GM12878 (cell line): ENCODE data around the gene ATP6V1G1. TPM values are rescaled to one million over a fixed set of nuclear protein-coding genes. Genes with fewer than 3 reads are reported as not detected.
"Not testable (repeated sequence)": the region's sequence is repeated elsewhere in the genome, so short reads cannot be mapped to it uniquely, and the experiment has no call there.

Source experiments
- ATAC-seq: fragments of 200-7000 bp; cut with Tn5 transposase; 3 replicates; pipeline ENCODE4 v1.9.1; 2020; ENCODE audit warnings: mild to moderate bottlenecking, moderate library complexity
- BruUV-seq: library from RNA; stranded (reverse); fragments of 400-500 nt; replicated peaks from 2 replicates; lab custom pipeline; 2021; lab: Mats Ljungman, UMichigan
- CTCF ChIA-PET: fragments of 300-600 bp; sonication (Branson Sonifier 250); formaldehyde crosslinking; extraction: SDS; loops from one replicate; lab custom pipeline; 2021; ENCODE audit warnings: inconsistent platforms; lab: Yijun Ruan, JAX
- POLR2A ChIA-PET: fragments of 350-600 bp; formaldehyde crosslinking; extraction: SDS; loops from one replicate; lab custom pipeline; 2021; ENCODE audit warnings: inconsistent platforms; lab: Charles Lee
- RAD21 ChIA-PET: fragments of 300-600 bp; sonication (Branson Sonifier 250); formaldehyde crosslinking; loops from one replicate; lab custom pipeline; 2023; ENCODE audit warnings: antibody characterized with exemption; ENCODE audit not compliant: unreplicated experiment; lab: Charles Lee
- SMC1A ChIA-PET: fragments of 300-600 bp; sonication (Branson Sonifier 250); formaldehyde crosslinking; loops from one replicate; lab custom pipeline; 2023; ENCODE audit not compliant: unreplicated experiment, uncharacterized antibody; lab: Charles Lee
- DNase-seq: peaks from one replicate; pipeline ENCODE4 v3.0.0-alpha.2; 2011; ENCODE audit warnings: low read depth, low spot score
- FAIRE-seq: peaks from 3 replicates; lab custom pipeline; 2011; peaks lifted over from hg19 to GRCh38; lab: Jason Lieb, UNC
- H2AFZ ChIP-seq: 2 replicates; pipeline ENCODE4 v1.6.0; 2011; ENCODE audit warnings: low read depth, low read length, control low read depth; ENCODE audit not compliant: control insufficient read depth
- H3K27ac ChIP-seq: 2 replicates; pipeline ENCODE4 v1.5.1; 2011; ENCODE audit warnings: control low read depth; ENCODE audit not compliant: control insufficient read depth, insufficient read depth
- H3K27me3 ChIP-seq, 2 experiments: replicated peaks in 1 of 2; 2 replicates each; pipeline versions ENCODE4 v1.6.0 to v1.6.1; 2011; ENCODE audit warnings: low read length in 1 of 2; ENCODE audit not compliant: control insufficient read depth in 2 of 2, insufficient read depth in 2 of 2
- H3K36me3 ChIP-seq, 2 experiments: 2 replicates each; pipeline ENCODE4 v1.5.1; 2011; ENCODE audit warnings: low read length in 1 of 2; ENCODE audit not compliant: control insufficient read depth in 2 of 2, insufficient read depth in 2 of 2
- H3K4me1 ChIP-seq: 2 replicates; pipeline ENCODE4 v1.6.1; 2011; ENCODE audit warnings: mild to moderate bottlenecking, low read length, moderate library complexity, mixed read lengths; ENCODE audit not compliant: control insufficient read depth, insufficient read depth
- H3K4me2 ChIP-seq: 2 replicates; pipeline ENCODE4 v1.6.0; 2011; ENCODE audit warnings: control low read depth; ENCODE audit not compliant: control insufficient read depth, insufficient read depth
- H3K4me3 ChIP-seq: fragments of 200-600 bp; sonication (generic); 2 replicates; pipeline ENCODE4 v1.5.1; 2016
- H3K79me2 ChIP-seq: 2 replicates; pipeline ENCODE4 v1.6.0; 2011; ENCODE audit warnings: low read length; ENCODE audit not compliant: control insufficient read depth, insufficient read depth
- H3K9ac ChIP-seq: 2 replicates; pipeline ENCODE4 v1.8.0; 2011; ENCODE audit warnings: low read length, control low read depth, mixed read lengths; ENCODE audit not compliant: control insufficient read depth, insufficient read depth
- H3K9me3 ChIP-seq: replicated peaks from 3 replicates; pipeline ENCODE4 v1.5.1; 2011; ENCODE audit warnings: mild to moderate bottlenecking, low read length; ENCODE audit not compliant: control insufficient read depth, insufficient read depth
- H4K20me1 ChIP-seq: 2 replicates; pipeline ENCODE4 v1.6.0; 2011; ENCODE audit not compliant: control insufficient read depth, insufficient read depth
- HDAC6 ChIP-seq: fragments of 200-600 bp; sonication (generic); IDR thresholded peaks from one replicate; pipeline ENCODE4 v1.8.0; 2017; ENCODE audit warnings: antibody characterized with exemption; ENCODE audit not compliant: unreplicated experiment
- KDM1A ChIP-seq: fragments of 200-600 bp; sonication (generic); IDR thresholded peaks from 2 replicates; pipeline ENCODE4 v1.6.1; 2016; ENCODE audit warnings: borderline replicate concordance
- PAX8 ChIP-seq: fragments of 450-650 bp; IDR thresholded peaks from 2 replicates; pipeline ENCODE4 v1.6.1; 2017; ENCODE audit warnings: mild to moderate bottlenecking, moderate library complexity
- POLR2A ChIP-seq: IDR thresholded peaks from 2 replicates; pipeline ENCODE4 v1.6.1; 2011; ENCODE audit warnings: low read depth, mild to moderate bottlenecking, low read length
- WGBS: methylation state at CpG from one replicate; pipeline ENCODE4 v1.1.6; 2016; ENCODE audit warnings: low lambda C conversion rate; ENCODE audit not compliant: insufficient replicate concordance, insufficient coverage; ENCODE audit errors: missing lambda C conversion rate; 5-methylcytosine and 5-hydroxymethylcytosine counted together
- in situ Hi-C: fragments of 300-500 bp; cut with MboI; formaldehyde crosslinking; loops from 9 replicates; pipeline ENCODE4 v1.14.3; 2018; ENCODE audit warnings: mixed read lengths
- intact Hi-C: fragments of 100-400 bp; cut with micrococcal nuclease; formaldehyde crosslinking; loops from one replicate; pipeline ENCODE4 v1.14.2; 2022; ENCODE audit not compliant: unreplicated experiment
- polyA plus RNA-seq, 11 experiments: library from polyadenylated mRNA; depleted of rRNA in 4 of 11; unstranded in 6 of 11; stranded (reverse) in 5 of 11; fragments of >200 nt; fragmentation: Nextera tagmentation in 4 of 11; fragmentation: Illumina TruSeq in 1 of 11; extraction: Ambion mirVana in 4 of 11; extraction: Trizol in 1 of 11; gene quantifications; 1 replicate in 1 of 11; 2 replicates in 10 of 11; pipeline versions ENCODE4 v1.2.1 to v1.2.3, GENCODE V29; 2011 to 2016; ENCODE audit warnings: inconsistent platforms in 2 of 11, missing spikeins in 2 of 11, low read depth in 1 of 11
- total RNA-seq, 4 experiments: library from RNA; depleted of rRNA in 3 of 4; stranded (reverse); fragments of >200 nt in 3 of 4; fragmentation: Illumina TruSeq in 1 of 4; extraction: Trizol in 1 of 4; gene quantifications; 2 replicates each; pipeline versions ENCODE4 v1.2.1 to v1.2.3, GENCODE V29; 2013 to 2021

ATP6V1G1 gene
- total and polyA plus RNA-seq, 10 of the 15 experiments (the other 5 are each of a cell fraction or from before 2014, with no cell fraction given): 34.2 to 204 (median 82.5) TPM

DNA sequence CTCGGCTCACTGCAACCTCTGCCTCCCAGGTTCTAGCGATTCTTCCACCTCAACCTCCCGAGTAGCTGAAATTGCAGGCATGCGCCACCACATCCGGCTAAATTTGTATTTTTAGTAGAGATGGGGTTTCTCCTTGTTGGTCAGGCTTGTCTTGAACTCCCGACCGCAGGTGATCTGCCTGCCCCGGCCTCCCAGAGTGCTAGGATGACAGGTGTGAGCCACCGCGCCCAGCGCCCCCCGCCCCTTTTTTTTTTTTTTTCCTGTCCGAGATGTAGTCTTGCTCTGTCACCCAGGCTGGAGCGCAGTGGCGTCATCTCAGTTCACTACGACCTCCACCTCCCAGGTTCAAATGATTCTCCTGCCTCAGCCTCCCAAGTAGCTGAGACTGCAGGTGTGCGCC is 6.6 kb downstream of the ATP6V1G1 start:
- ChIA-PET RAD21 (interaction anchor here (1.2 to 4.8 kb wide), 2 partner anchors 11 to 57 kb away, joined by 5 to 83 read pairs; no protein-coding TSS in a partner anchor), CTCF (interaction anchor here (0.6 to 0.9 kb wide), 2 partner anchors 19 to 36 kb away, joined by 3 to 4 read pairs; no protein-coding TSS in a partner anchor), SMC1A (interaction anchor here (1.5 to 7.8 kb wide), 4 partner anchors 12 to 59 kb away, joined by 5 to 189 read pairs (median 62); no protein-coding TSS in a partner anchor), POLR2A (interaction anchor here (0.6 to 1.0 kb wide), 3 partner anchors 103 to 299 kb away, joined by 3 to 4 read pairs (median 3); no protein-coding TSS in a partner anchor)
- H3K9ac ChIP-seq: no peak overlapping the region
- intact Hi-C loops (loop anchor here (5.0 kb wide), 1 partner anchor 187 kb away; no protein-coding TSS in a partner anchor), in situ Hi-C loops (loop anchor here (5.0 kb wide), 1 partner anchor 58 kb away; no protein-coding TSS in a partner anchor)
- H3K79me2 ChIP-seq: peaks cover 47% of the 10 kb centered on the region
- BruUV-seq: no TSS peak
- no peak overlapping the region for H3K27ac ChIP-seq
- no peak overlapping the region for H2AFZ ChIP-seq
- H3K4me3 ChIP-seq: no peak overlapping the region
- H3K27me3 ChIP-seq: no peaks in the 10 kb centered on the region
- H3K4me1 ChIP-seq: no peaks in the 10 kb centered on the region
- ATAC-seq (no peak), FAIRE-seq (no peak), DNase-seq (no peak)
- no peak overlapping the region for H3K4me2 ChIP-seq
- H3K36me3 ChIP-seq: peaks cover 9 to 39% of the 10 kb centered on the region in 2 experiments; a peak in 3 of 4 replicates
- no peaks in the 10 kb centered on the region; the same call in 2 of the 3 replicates for H3K9me3 ChIP-seq
- TF ChIP-seq HDAC6 (no peak), PAX8 (no peak), KDM1A (no peak), POLR2A (no peak)
- H4K20me1 ChIP-seq: no peaks in the 10 kb centered on the region; the same call in 1 of the 2 replicates
- WGBS: 98% methylated on average over 10 of the region's 17 CpGs

DNA sequence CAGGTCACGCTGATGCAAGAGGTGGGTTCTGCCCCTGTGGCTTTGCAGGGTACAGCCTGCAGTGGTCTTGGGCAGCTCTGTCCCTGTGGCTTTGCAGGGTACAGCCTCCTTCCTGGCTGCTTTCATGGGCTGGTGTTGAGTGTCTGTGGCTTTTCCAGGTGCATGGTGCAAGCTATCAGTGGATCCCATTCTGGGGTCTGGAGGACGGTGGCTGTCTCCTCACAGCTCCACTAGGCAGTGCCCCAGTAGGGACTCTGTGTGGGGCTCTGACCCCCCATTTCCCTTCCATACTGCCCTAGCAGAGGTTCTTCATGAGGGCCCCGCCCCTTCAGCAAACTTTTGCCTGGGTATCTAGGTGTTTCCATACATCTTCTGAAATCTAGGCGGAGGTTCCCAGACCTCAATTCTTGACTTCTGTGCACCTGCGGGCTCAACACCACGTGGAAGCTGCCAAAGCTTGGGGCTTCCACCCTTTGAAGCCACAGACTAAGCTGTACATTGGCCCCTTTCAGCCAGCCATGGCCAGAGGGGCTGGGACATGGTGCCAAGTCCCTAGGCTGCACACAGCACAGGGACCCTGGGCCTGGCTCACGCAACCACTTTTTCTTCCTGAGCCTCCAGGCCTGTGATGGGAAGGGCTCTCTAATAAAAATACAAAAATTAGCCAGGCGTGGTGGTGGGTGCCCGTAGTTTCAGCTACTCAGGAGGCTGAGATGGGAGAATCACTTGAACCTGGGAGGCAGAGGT is 13.1 kb downstream of the ATP6V1G1 start:
- intact Hi-C loops, H3K27ac ChIP-seq, H3K9ac ChIP-seq, H3K27me3 ChIP-seq, H4K20me1 ChIP-seq, H2AFZ ChIP-seq, in situ Hi-C loops, DNase-seq, ATAC-seq, BruUV-seq, H3K4me2 ChIP-seq, H3K79me2 ChIP-seq, H3K4me3 ChIP-seq, FAIRE-seq: not testable (repeated sequence)
- peaks cover 5 to 29% of the 10 kb centered on the region in 2 experiments for H3K36me3 ChIP-seq
- SMC1A ChIA-PET: interaction anchor here (1.2 to 10.3 kb wide), 4 partner anchors 9 to 52 kb away, joined by 3 to 99 read pairs (median 8); partner anchors contain the start of gene TMEM268
- RAD21 ChIA-PET: interaction anchor here (1.6 to 9.0 kb wide), 3 partner anchors 9 to 195 kb away, joined by 3 to 83 read pairs (median 3); no protein-coding TSS in a partner anchor
- peaks cover 25% of the 10 kb centered on the region for H3K4me1 ChIP-seq
- H3K9me3 ChIP-seq: peaks cover 11% of the 10 kb centered on the region; the same call in 2 of the 3 replicates
- POLR2A ChIA-PET: interaction anchor here (1.2 kb wide), 1 partner anchor 11 kb away, joined by 3 read pairs; no protein-coding TSS in a partner anchor
- WGBS: 95% methylated on average over 9 of the region's 9 CpGs
- CTCF ChIA-PET: interaction anchor here (0.9 to 9.8 kb wide), 4 partner anchors 8 to 195 kb away, joined by 3 to 88 read pairs (median 10); no protein-coding TSS in a partner anchor

DNA sequence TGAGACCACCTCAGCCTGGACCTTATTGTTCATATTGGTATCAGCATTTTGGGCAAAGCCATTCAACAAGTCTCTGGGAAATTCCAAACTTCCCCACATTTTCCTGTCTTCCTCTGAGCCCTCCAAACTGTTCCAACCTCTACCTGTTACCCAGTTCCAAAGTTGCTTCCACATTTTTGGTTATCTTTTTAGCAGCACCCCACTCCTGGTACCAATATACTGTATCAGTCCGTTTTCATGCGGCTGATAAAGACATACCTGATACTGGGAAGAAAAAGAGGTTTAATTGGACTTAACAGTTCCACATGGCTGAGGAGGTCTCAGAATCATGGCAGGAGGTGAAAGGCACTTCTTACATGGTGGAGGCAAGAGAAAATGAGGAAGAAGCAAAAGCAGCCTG is 14.2 kb downstream of the ATP6V1G1 start:
- in situ Hi-C loops, H3K79me2 ChIP-seq, H2AFZ ChIP-seq, H3K4me3 ChIP-seq, H3K27ac ChIP-seq, intact Hi-C loops, BruUV-seq, H3K9ac ChIP-seq, ATAC-seq, FAIRE-seq, H3K4me2 ChIP-seq, H4K20me1 ChIP-seq, DNase-seq, H3K27me3 ChIP-seq: not testable (repeated sequence)
- ChIA-PET SMC1A (interaction anchor here (2.0 to 10.3 kb wide), 2 partner anchors 8 to 11 kb away, joined by 7 to 99 read pairs; partner anchors contain the start of gene TMEM268), RAD21 (interaction anchor here (1.7 to 9.0 kb wide), 3 partner anchors 10 to 196 kb away, joined by 3 to 83 read pairs (median 49); no protein-coding TSS in a partner anchor), POLR2A (interaction anchor here (1.4 to 3.5 kb wide), 2 partner anchors 12 to 14 kb away, joined by 3 to 15 read pairs; partner anchors contain the start of gene ATP6V1G1), CTCF (interaction anchor here (0.9 to 9.8 kb wide), 2 partner anchors 10 to 51 kb away, joined by 3 to 88 read pairs; no protein-coding TSS in a partner anchor)
- WGBS: 97% methylated on average over 2 of the region's 2 CpGs
- Histone ChIP-seq H3K36me3 (peaks cover 5 to 25% of the 10 kb centered on the region in 2 experiments), H3K4me1 (peaks cover 36% of the 10 kb centered on the region), H3K9me3 (peaks cover 11% of the 10 kb centered on the region; the same call in 2 of the 3 replicates)
